22Rv1 (cell line): ENCODE measurements around the gene IL32.
A peak's percentile ranks its signal among the peaks of the same experiment; 100 is the strongest.

Source experiments
- ZFX ChIP-seq: fragments of 450-650 bp; IDR thresholded peaks from 2 replicates; pipeline ENCODE4 v1.6.1; 2017; ENCODE audit warnings: antibody characterized with exemption, borderline replicate concordance
- TF ChIP-seq, protein P1 (sequence below): fragments of 450-650 bp; IDR thresholded peaks from 2 replicates; pipeline ENCODE4 v1.5.1; 2017; ENCODE audit warnings: mild to moderate bottlenecking

DNA sequence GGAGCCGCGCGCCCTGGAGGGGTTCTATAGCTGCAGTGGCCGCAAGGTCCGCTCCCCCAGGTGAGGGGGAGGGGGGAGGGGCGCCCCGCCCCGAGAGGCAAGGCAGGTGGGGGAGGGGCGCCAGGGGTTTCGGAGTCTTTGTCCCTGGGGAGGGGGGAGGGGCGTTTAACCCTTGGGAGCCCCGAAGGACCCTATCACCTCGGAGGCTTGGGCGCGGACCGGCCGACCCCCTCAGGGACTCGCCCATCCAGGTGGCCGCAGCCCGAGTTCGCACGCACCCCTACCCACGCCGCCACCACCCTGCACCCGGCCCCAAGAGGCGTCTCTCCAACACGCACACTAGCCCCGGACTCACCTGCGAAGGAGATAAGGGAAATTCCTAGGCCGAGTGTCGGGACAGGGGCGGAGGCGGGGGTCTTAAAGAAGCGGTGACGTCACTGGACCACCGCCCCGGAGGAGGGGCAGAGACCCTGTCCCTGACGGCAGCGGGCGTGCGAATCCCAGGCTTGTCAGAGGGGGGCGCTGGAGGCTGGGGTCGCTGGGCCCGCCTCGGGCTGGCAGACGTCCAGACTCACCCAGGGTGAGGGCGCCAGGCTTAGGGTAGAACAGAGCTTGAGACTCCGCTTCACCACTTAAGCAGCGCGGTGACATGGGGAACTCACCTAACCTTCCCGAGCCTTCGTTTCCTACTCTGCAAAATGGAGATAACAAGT lies 47.5 kb upstream of the IL32 start, which contains the start of gene CLDN6:
- TF ChIP-seq, protein P1, sequence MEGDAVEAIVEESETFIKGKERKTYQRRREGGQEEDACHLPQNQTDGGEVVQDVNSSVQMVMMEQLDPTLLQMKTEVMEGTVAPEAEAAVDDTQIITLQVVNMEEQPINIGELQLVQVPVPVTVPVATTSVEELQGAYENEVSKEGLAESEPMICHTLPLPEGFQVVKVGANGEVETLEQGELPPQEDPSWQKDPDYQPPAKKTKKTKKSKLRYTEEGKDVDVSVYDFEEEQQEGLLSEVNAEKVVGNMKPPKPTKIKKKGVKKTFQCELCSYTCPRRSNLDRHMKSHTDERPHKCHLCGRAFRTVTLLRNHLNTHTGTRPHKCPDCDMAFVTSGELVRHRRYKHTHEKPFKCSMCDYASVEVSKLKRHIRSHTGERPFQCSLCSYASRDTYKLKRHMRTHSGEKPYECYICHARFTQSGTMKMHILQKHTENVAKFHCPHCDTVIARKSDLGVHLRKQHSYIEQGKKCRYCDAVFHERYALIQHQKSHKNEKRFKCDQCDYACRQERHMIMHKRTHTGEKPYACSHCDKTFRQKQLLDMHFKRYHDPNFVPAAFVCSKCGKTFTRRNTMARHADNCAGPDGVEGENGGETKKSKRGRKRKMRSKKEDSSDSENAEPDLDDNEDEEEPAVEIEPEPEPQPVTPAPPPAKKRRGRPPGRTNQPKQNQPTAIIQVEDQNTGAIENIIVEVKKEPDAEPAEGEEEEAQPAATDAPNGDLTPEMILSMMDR: peak; percentile 41
- TF ChIP-seq ZFX: no peak
